HEK293 (cell line): ENCODE measurements around the gene CHRNA1.

ENCODE experiments used
- CTCF ChIA-PET: fragments of 350-600 bp; formaldehyde crosslinking; extraction: SDS; loops from one replicate; lab custom pipeline; 2021; ENCODE audit warnings: antibody characterized with exemption; lab: Yijun Ruan, JAX
- POLR2A ChIA-PET: fragments of 300-600 bp; formaldehyde crosslinking; extraction: SDS; loops from one replicate; lab custom pipeline; 2020; ENCODE audit warnings: antibody characterized with exemption, inconsistent platforms; lab: Yijun Ruan, JAX
- H3K27ac ChIP-seq: fragments of 200-500 bp; sonication (Bioruptor generic); 2 replicates; pipeline ENCODE4 v1.5.1; 2014; ENCODE audit warnings: low read depth, low read length, control low read depth, inconsistent platforms; ENCODE audit errors: extremely low read depth
- H3K36me3 ChIP-seq, 2 experiments: fragments of 200-500 bp in 1 of 2; sonication (Bioruptor generic) in 1 of 2; 1 replicate in 1 of 2; 2 replicates in 1 of 2; pipeline ENCODE4 v1.5.1; 2014 to 2017; ENCODE audit warnings: inconsistent platforms in 2 of 2, low read length in 2 of 2; ENCODE audit not compliant: control insufficient read depth in 2 of 2, insufficient read depth in 1 of 2
- H3K4me1 ChIP-seq: fragments of 200-500 bp; sonication (Bioruptor generic); 2 replicates; pipeline ENCODE4 v1.5.1; 2014; ENCODE audit warnings: mild to moderate bottlenecking, low read length, inconsistent platforms; ENCODE audit not compliant: control insufficient read depth, insufficient read depth
- H3K4me3 ChIP-seq: 2 replicates; pipeline ENCODE4 v1.5.1; 2011; ENCODE audit warnings: low read depth, mild to moderate bottlenecking, control low read depth, low read length, moderate library complexity
- H3K9me3 ChIP-seq: fragments of 200-500 bp; sonication (Bioruptor generic); 2 replicates; pipeline ENCODE4 v1.5.1; 2014; ENCODE audit warnings: low read depth, low read length, inconsistent platforms; ENCODE audit not compliant: control insufficient read depth, insufficient read depth
- KLF8 ChIP-seq: fragments of 450-650 bp; formaldehyde crosslinking; IDR thresholded peaks from 2 replicates; pipeline ENCODE4 v1.5.1; 2016; ENCODE audit warnings: missing biosample characterization, missing genetic modification characterization
- OVOL3 ChIP-seq: fragments of 450-650 bp; formaldehyde crosslinking; IDR thresholded peaks from 2 replicates; pipeline ENCODE4 v1.5.1; 2016; ENCODE audit warnings: missing biosample characterization, missing genetic modification characterization
- PRDM1 ChIP-seq: fragments of 450-650 bp; formaldehyde crosslinking; IDR thresholded peaks from 2 replicates; pipeline ENCODE4; 2016; ENCODE audit warnings: missing biosample characterization, missing genetic modification characterization
- PRDM4 ChIP-seq: fragments of 450-650 bp; formaldehyde crosslinking; IDR thresholded peaks from 2 replicates; pipeline ENCODE4 v1.5.1; 2017; ENCODE audit warnings: missing biosample characterization, missing genetic modification characterization
- YY1 ChIP-seq: fragments of 450-650 bp; formaldehyde crosslinking; IDR thresholded peaks from 2 replicates; pipeline ENCODE4 v1.5.1; 2018; ENCODE audit warnings: missing biosample characterization, missing genetic modification characterization
- ZBTB17 ChIP-seq: fragments of 450-650 bp; formaldehyde crosslinking; IDR thresholded peaks from 2 replicates; pipeline ENCODE4 v1.5.1; 2016; ENCODE audit warnings: missing biosample characterization, missing genetic modification characterization
- ZBTB6 ChIP-seq: fragments of 450-650 bp; formaldehyde crosslinking; IDR thresholded peaks from 2 replicates; pipeline ENCODE4 v1.5.1; 2017; ENCODE audit warnings: missing biosample characterization, missing genetic modification characterization
- ZNF24 ChIP-seq: fragments of 450-650 bp; formaldehyde crosslinking; IDR thresholded peaks from 2 replicates; pipeline ENCODE4 v1.5.1; 2016; ENCODE audit warnings: missing biosample characterization, missing genetic modification characterization
- ZNF362 ChIP-seq: fragments of 450-650 bp; formaldehyde crosslinking; IDR thresholded peaks from 2 replicates; pipeline ENCODE4 v1.5.1; 2016; ENCODE audit warnings: missing biosample characterization, missing genetic modification characterization
- ZNF433 ChIP-seq: fragments of 450-650 bp; formaldehyde crosslinking; IDR thresholded peaks from 2 replicates; pipeline ENCODE4 v1.5.1; 2016; ENCODE audit warnings: missing biosample characterization, missing genetic modification characterization, low read depth
- ZNF449 ChIP-seq: fragments of 450-650 bp; formaldehyde crosslinking; IDR thresholded peaks from 2 replicates; pipeline ENCODE4 v1.5.1; 2017; ENCODE audit warnings: missing biosample characterization, mild to moderate bottlenecking, missing genetic modification characterization, moderate library complexity
- ZNF521 ChIP-seq: fragments of 450-650 bp; formaldehyde crosslinking; IDR thresholded peaks from 2 replicates; pipeline ENCODE4 v1.5.1; 2017; ENCODE audit warnings: missing biosample characterization, mild to moderate bottlenecking, missing genetic modification characterization
- ZNF560 ChIP-seq: fragments of 450-650 bp; formaldehyde crosslinking; IDR thresholded peaks from 2 replicates; pipeline ENCODE4 v1.5.1; 2017; ENCODE audit warnings: missing biosample characterization, missing genetic modification characterization, borderline replicate concordance

The CHRNA1 gene

GRCh38 chr2:174771631-174772471, 7.6 kb upstream of the CHRNA1 start (continued):
- TF ChIP-seq ZNF449 (tag by site-specific recombination): no peak
- TF ChIP-seq PRDM4 (tag by site-specific recombination): no peak
- no peak for TF ChIP-seq ZNF362 (tag by site-specific recombination)
- TF ChIP-seq ZBTB6 (tag by site-specific recombination): peak; percentile 42; the same call in 1 of the 2 replicates
- TF ChIP-seq YY1 (tag by site-specific recombination): no peak

- POLR2A ChIA-PET: interaction anchor here (1.5 kb wide), 1 partner anchor 219 kb away, joined by 4 read pairs; no protein-coding TSS in a partner anchor
Measured at GRCh38 chr2:174771136-174771535, 6.9 kb upstream of the CHRNA1 start.

GRCh38 chr2:174768557-174768956, 4.3 kb upstream of the CHRNA1 start:
- no peak overlapping the region for H3K4me3 ChIP-seq
- H3K27ac ChIP-seq: no peak overlapping the region
- no peaks in the 10 kb centered on the region; the same call in 1 of the 2 replicates for H3K4me1 ChIP-seq
- TF ChIP-seq ZNF521 (tag by site-specific recombination) (no peak), ZNF560 (tag by site-specific recombination) (no peak), OVOL3 (tag by site-specific recombination) (no peak)
- H3K9me3 ChIP-seq: no peaks in the 10 kb centered on the region
- ChIA-PET CTCF (interaction anchor here (0.6 to 1.3 kb wide), 6 partner anchors 19 to 1915 kb away, joined by 3 to 5 read pairs (median 4); no protein-coding TSS in a partner anchor), POLR2A (no interaction called here)
- no peaks in the 10 kb centered on the region for H3K36me3 ChIP-seq

More at GRCh38 chr2:174771136-174771535, 6.9 kb upstream of the CHRNA1 start:
- no peaks in the 10 kb centered on the region for H3K36me3 ChIP-seq
- no peaks in the 10 kb centered on the region for H3K4me1 ChIP-seq
- no peak overlapping the region for H3K27ac ChIP-seq
- CTCF ChIA-PET: interaction anchor here (0.5 to 4.3 kb wide), 55 partner anchors 8 to 1326 kb away, joined by 3 to 142 read pairs (median 4); no protein-coding TSS in a partner anchor
- H3K9me3 ChIP-seq: no peaks in the 10 kb centered on the region
- H3K4me3 ChIP-seq: no peak overlapping the region
- TF ChIP-seq KLF8 (tag by site-specific recombination): no peak
- no peak for TF ChIP-seq ZNF24 (tag by site-specific recombination)
- TF ChIP-seq ZNF433: no peak
- no peak for TF ChIP-seq ZBTB17 (tag by site-specific recombination)
- no peak for TF ChIP-seq PRDM1 (tag by site-specific recombination)
